ENCODE results near the gene CHRM3.

CHRM3 gene

DNA sequence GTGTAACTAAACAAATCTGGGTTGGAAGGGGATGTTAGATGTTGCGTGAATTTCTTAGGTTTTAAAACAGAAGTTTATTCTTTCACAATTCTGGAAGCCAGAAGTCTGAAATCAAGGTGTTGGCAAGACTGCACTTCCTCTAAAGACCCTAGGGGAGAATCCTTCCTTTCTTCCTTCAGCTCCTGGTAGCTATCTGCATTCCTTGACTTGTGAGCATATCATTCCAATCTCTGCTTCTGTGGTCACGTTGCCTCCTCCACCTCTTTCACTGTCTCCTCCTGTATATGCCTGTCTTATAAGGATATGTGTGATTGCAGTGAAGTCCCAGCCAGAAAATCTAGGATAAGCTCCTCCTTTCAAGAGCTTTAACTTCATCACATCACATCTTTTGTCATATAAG is 7.7 kb downstream of the CHRM3 start:
- no peak overlapping the region for H3K4me3 ChIP-seq (ENCODE audit: low read depth, low read length)
- TF ChIP-seq, protein P1, sequence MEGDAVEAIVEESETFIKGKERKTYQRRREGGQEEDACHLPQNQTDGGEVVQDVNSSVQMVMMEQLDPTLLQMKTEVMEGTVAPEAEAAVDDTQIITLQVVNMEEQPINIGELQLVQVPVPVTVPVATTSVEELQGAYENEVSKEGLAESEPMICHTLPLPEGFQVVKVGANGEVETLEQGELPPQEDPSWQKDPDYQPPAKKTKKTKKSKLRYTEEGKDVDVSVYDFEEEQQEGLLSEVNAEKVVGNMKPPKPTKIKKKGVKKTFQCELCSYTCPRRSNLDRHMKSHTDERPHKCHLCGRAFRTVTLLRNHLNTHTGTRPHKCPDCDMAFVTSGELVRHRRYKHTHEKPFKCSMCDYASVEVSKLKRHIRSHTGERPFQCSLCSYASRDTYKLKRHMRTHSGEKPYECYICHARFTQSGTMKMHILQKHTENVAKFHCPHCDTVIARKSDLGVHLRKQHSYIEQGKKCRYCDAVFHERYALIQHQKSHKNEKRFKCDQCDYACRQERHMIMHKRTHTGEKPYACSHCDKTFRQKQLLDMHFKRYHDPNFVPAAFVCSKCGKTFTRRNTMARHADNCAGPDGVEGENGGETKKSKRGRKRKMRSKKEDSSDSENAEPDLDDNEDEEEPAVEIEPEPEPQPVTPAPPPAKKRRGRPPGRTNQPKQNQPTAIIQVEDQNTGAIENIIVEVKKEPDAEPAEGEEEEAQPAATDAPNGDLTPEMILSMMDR (IDR thresholded peaks at IDR 0.05; ENCODE audit: borderline replicate concordance, insufficient read depth, low read depth, low read length): no peak

DNA sequence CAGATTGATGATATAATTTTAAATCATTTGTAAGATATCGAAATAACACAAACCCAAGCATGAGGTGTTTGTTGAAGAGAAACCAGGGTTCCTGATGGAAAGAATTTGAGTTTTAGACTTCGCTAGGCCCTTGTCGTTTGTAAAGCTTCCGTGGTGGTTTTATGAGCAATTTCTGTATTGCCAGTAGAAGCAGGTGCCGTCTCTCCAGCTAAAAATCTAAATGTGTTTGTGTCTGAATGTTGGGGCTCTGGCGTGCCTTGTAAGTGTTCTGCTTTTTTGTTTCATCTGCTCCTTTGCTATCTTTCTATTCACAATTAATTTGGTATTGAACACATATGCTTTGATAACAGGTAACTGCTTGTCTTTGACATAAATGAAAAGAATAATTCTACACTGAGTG is 27.5 kb downstream of the CHRM3 start:
- H3K4me3 ChIP-seq (ENCODE audit: low read depth, low read length): no peak overlapping the region
- TF ChIP-seq, protein P1 (IDR thresholded peaks at IDR 0.05; ENCODE audit: borderline replicate concordance, insufficient read depth, low read depth, low read length): no peak

DNA sequence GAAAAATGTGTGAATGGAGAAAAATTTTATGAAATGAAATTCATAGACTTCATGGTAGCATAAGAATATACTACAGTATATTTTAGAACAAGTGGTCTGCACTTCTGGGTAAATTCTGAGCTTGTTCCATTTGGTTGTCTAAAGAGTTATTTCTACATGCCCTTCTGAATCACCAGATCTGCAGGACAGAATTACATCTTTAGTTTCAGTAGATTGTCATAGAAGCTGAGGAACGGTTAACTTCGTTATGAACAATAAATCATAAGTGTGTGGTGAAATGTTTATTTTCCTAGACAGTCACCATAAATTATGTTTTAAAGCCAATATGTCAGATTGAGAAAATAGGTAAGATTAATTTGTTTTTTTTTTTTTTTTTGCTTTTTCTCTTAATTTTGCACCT is 30.9 kb downstream of the CHRM3 start:
- TF ChIP-seq, protein P1 (IDR thresholded peaks at IDR 0.05; ENCODE audit: borderline replicate concordance, insufficient read depth, low read depth, low read length): no peak
- no peak overlapping the region for H3K4me3 ChIP-seq (ENCODE audit: low read depth, low read length)

DNA sequence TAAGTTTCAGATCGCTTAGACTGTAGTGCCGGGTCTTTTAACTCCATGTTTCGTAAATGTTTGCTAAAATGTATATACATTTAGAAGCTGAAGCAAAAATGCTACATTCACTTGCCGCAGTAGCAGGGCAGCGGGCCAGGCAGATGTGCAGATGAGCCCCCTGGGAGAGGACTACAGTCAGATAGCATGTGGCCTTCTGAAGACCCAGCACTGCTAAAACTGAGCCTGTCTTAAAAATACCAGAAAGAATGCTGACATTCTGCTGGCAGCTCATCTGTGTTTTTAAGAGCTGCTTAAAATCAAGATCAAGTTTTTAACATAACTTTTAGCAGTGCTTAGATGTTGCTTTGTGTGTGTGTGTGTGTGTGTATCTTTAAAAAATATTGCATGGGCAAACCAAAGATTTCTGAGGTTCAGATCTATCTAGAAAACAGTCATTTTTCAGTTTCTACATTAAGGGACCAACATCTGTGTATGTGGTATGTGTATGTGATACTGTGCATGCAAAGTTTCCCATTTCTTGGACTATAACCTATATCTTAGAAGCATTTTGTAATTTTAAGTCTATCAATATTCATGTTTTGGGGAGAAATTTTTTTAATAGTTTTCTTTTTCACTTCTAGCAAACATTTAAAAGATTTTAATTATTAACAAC is 31.7 kb downstream of the CHRM3 start:
- H3K4me3 ChIP-seq (ENCODE audit: low read depth, low read length): no peak overlapping the region
- TF ChIP-seq, protein P1 (IDR thresholded peaks at IDR 0.05; ENCODE audit: borderline replicate concordance, insufficient read depth, low read depth, low read length): no peak

DNA sequence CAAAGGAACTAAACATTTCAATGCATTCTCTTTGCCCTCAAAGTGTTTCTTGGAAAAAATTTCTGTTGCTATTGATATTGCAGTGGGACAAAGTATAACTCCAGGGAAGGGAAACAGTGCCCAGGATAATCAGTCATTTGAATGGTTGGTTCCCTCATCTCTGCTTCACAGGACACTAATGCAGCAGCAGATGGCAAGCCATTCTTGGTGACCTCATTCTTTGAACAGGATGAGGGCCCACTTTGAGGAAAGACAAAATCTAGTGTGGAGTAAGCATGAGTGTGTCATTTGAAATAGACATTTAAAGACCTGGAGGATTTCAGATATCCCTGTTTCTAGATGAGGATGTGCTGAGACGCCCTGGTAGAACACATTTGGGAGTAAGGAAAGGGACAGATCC is 32.3 kb downstream of the CHRM3 start:
- TF ChIP-seq, protein P1 (IDR thresholded peaks at IDR 0.05; ENCODE audit: borderline replicate concordance, insufficient read depth, low read depth, low read length): no peak
- H3K4me3 ChIP-seq (ENCODE audit: low read depth, low read length): no peak overlapping the region

DNA sequence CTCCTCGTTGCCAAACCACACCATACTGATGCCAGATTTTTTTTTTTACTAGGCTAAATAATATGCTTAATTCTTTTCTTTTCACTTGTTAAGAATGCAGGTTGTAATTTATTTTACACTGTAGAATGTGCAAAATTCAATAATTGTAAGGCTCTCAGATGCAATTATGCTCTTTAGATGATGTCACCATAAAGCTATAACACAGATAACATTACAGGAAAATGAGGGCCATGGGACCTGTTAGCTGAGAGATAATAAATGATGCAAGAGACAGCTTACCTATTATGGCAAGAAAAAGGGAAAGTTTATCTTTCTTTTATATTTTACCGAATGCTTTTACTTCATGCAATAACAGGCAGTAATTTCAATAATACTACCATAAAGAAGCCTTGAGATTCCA is 35.4 kb downstream of the CHRM3 start:
- TF ChIP-seq, protein P1 (IDR thresholded peaks at IDR 0.05; ENCODE audit: borderline replicate concordance, insufficient read depth, low read depth, low read length): no peak

DNA sequence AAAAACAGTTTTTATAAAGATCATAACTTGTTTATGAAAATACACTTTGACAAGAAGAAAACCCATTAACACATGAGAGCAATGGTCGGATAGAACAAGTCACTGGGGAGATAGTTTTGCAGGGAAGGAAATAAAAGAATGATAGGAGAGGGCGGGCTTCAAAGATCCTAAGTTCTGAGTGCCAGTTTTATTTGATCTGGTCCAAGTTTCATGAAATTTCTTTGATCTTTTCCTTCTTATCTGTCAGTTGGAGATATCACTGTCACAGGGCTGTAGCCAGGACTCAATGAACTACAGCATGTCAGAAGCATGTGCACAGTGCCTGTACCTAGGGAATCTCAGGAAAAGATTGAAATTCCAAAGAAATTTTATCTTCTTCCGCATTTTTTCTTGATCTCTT is 36.5 kb downstream of the CHRM3 start:
- TF ChIP-seq, protein P1 (IDR thresholded peaks at IDR 0.05; ENCODE audit: borderline replicate concordance, insufficient read depth, low read depth, low read length): no peak
- H3K4me3 ChIP-seq (ENCODE audit: low read depth, low read length): no peak overlapping the region

More for the DNA sequence above, 35.4 kb downstream of the CHRM3 start:
- no peak overlapping the region for H3K4me3 ChIP-seq (ENCODE audit: low read depth, low read length)
